Measurements from ENCODE around the gene TAOK3. TPM values are rescaled to one million over a fixed set of nuclear protein-coding genes. Genes with fewer than 3 reads are reported as not detected.

The TAOK3 gene
- total and polyA plus RNA-seq, 2 of the 4 experiments (the other 2 are of a cell fraction): 26.3 to 54.5 TPM

GRCh38 chr12:118361092-118361404, 11.7 kb downstream of the TAOK3 start:
- Histone ChIP-seq H3K9me3 (ENCODE audit: control insufficient read depth, insufficient read depth, low read length) (no peaks in the 10 kb centered on the region), H3K4me3 (ENCODE audit: insufficient read depth, low read depth, low read length) (no peak overlapping the region), H2BK20ac (ENCODE audit: low read depth, low read length) (no peak overlapping the region), H2AFZ (replicated peaks; ENCODE audit: low read length, poor library complexity) (no peak overlapping the region), H3K9ac (ENCODE audit: low read depth, low read length) (no peak overlapping the region), H2BK15ac (ENCODE audit: low read depth, low read length) (no peak overlapping the region), H2AK5ac (ENCODE audit: low read depth, low read length) (no peak overlapping the region), H3K4me2 (ENCODE audit: low read depth, low read length) (peak overlapping the region; percentile 28; the same call in 1 of the 2 replicates), H3K36me3 (ENCODE audit: control insufficient read depth, insufficient read depth, low read length) (0 out of 2 replicates have a peak, but pooled peaks cover 3% of the 10 kb centered on the region), H2BK5ac (ENCODE audit: low read depth, low read length, poor library complexity, severe bottlenecking) (peak overlapping the region; percentile 52), H4K5ac (ENCODE audit: low read depth, low read length) (no peak overlapping the region), H4K8ac (ENCODE audit: low read depth in 2 of 2, low read length in 2 of 2) (no peak overlapping the region), H4K20me1 (ENCODE audit: insufficient read depth, low read length) (peaks cover 4% of the 10 kb centered on the region; the same call in 1 of the 2 replicates), H3K18ac (ENCODE audit: low read depth, low read length) (no peak overlapping the region), H3K79me1 (ENCODE audit: low read depth in 1 of 2, low read length in 2 of 2) (peaks cover 16 to 51% of the 10 kb centered on the region in 2 experiments), H3K27ac (ENCODE audit: insufficient read depth, low read length) (peak overlapping the region; percentile 44; the same call in 1 of the 2 replicates), H2BK120ac (ENCODE audit: low read depth, low read length) (peak overlapping the region; percentile 15; the same call in 1 of the 2 replicates), H3K4me1 (ENCODE audit: control insufficient read depth, insufficient read depth, low read length) (peaks cover 10% of the 10 kb centered on the region), H3K23ac (ENCODE audit: low read depth, low read length) (no peak overlapping the region), H3K14ac (replicated peaks; ENCODE audit: low read depth, low read length) (no peak overlapping the region), H3K4ac (ENCODE audit: low read depth, low read length) (no peak overlapping the region), H3K56ac (ENCODE audit: extremely low read depth, insufficient read depth, low read length) (no peak overlapping the region), H3K27me3 (ENCODE audit: control insufficient read depth, insufficient read depth, low read length) (no peaks in the 10 kb centered on the region), H2AK9ac (replicated peaks; ENCODE audit: low read depth, low read length, poor library complexity) (no peak overlapping the region), H4K91ac (ENCODE audit: insufficient read depth, low read depth, low read length) (no peak overlapping the region), H3K9me1 (ENCODE audit: insufficient read depth, low read length) (peaks cover 9% of the 10 kb centered on the region)
- dilution Hi-C loops (cut with HindIII; ENCODE audit: low sequenced_read_pairs, unreplicated experiment): no loop called here
- intact Hi-C loops (cut with micrococcal nuclease): no loop called here
- POLR2A ChIA-PET (ENCODE audit: unreplicated experiment): no interaction called here
- in situ Hi-C loops (cut with MboI; ENCODE audit: low sequenced_read_pairs): loop anchor here (25.0 kb wide), 1 partner anchor 1751 kb away; the partner anchor contains the start of gene RAB35
- ATAC-seq (ENCODE audit: low read depth) (peak; percentile 8; the same call in 1 of the 2 replicates), DNase-seq (no peak)
- TF ChIP-seq MAFK (IDR thresholded peaks at IDR 0.05; ENCODE audit: low read depth, low read length) (no peak), CEBPB (IDR thresholded peaks at IDR 0.05; ENCODE audit: low read depth, low read length) (no peak), MAZ (IDR thresholded peaks at IDR 0.05; ENCODE audit: borderline replicate concordance, low read depth, low read length) (no peak), SMC3 (IDR thresholded peaks at IDR 0.05; ENCODE audit: low read depth, low read length) (no peak), RFX5 (IDR thresholded peaks at IDR 0.05; ENCODE audit: low read depth, low read length) (no peak), CHD1 (IDR thresholded peaks at IDR 0.05; ENCODE audit: low read depth, low read length) (no peak), NFE2L2 (IDR thresholded peaks at IDR 0.05; ENCODE audit: low read depth, low read length) (no peak)
- TF ChIP-seq, protein P1, sequence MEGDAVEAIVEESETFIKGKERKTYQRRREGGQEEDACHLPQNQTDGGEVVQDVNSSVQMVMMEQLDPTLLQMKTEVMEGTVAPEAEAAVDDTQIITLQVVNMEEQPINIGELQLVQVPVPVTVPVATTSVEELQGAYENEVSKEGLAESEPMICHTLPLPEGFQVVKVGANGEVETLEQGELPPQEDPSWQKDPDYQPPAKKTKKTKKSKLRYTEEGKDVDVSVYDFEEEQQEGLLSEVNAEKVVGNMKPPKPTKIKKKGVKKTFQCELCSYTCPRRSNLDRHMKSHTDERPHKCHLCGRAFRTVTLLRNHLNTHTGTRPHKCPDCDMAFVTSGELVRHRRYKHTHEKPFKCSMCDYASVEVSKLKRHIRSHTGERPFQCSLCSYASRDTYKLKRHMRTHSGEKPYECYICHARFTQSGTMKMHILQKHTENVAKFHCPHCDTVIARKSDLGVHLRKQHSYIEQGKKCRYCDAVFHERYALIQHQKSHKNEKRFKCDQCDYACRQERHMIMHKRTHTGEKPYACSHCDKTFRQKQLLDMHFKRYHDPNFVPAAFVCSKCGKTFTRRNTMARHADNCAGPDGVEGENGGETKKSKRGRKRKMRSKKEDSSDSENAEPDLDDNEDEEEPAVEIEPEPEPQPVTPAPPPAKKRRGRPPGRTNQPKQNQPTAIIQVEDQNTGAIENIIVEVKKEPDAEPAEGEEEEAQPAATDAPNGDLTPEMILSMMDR (conservative IDR thresholded peaks at IDR 0.05; ENCODE audit: low read depth, low read length): no peak
- CTCF ChIA-PET: interaction anchor here (0.6 kb wide), 1 partner anchor 15 kb away, joined by 4 read pairs; no protein-coding TSS in a partner anchor
- WGBS, 2 experiments (ENCODE audit: extremely low coverage in 2 of 2, insufficient read length in 1 of 2): no CpG with 5 or more reads among the region's 5 CpGs
- no TSS peak for BruUV-seq (replicated peaks)
